BLaER1 treated with 17β-estradiol and CSF1 and Interleukin-3, amounts not matched to agents 10 nM and 100 nM (cell line): ENCODE results near the gene SPG21.

Experiments
- H3K27ac ChIP-seq, 11 experiments: shearing (Covaris generic); formaldehyde crosslinking; 2 replicates each; pipeline ENCODE4 v1.8.1; 2022
- H3K27me3 ChIP-seq, 11 experiments: shearing (Covaris generic); formaldehyde crosslinking; 2 replicates each; pipeline ENCODE4 v1.8.1; 2022
- H3K36me3 ChIP-seq, 11 experiments: shearing (Covaris generic); formaldehyde crosslinking; 2 replicates each; pipeline ENCODE4 v1.8.1; 2022
- H3K4me1 ChIP-seq, 10 experiments: shearing (Covaris generic); formaldehyde crosslinking; 2 replicates each; pipeline ENCODE4 v1.8.1; 2022
- H3K4me2 ChIP-seq, 11 experiments: shearing (Covaris generic); formaldehyde crosslinking; 2 replicates each; pipeline ENCODE4 v1.8.1; 2022
- H3K4me3 ChIP-seq, 10 experiments: shearing (Covaris generic); formaldehyde crosslinking; 2 replicates each; pipeline ENCODE4 v1.8.1; 2022
- H3K9ac ChIP-seq, 11 experiments: shearing (Covaris generic); formaldehyde crosslinking; 2 replicates each; pipeline ENCODE4 v1.8.1; 2022
- H3K9me3 ChIP-seq, 11 experiments: shearing (Covaris generic); formaldehyde crosslinking; replicated peaks in 1 of 11; 2 replicates each; pipeline ENCODE4 v1.8.1; 2022
- H4K20me1 ChIP-seq, 11 experiments: shearing (Covaris generic); formaldehyde crosslinking; 2 replicates each; pipeline ENCODE4 v1.8.1; 2022
- Cebpa-rat ChIP-seq, 11 experiments: shearing (Covaris generic); IDR thresholded peaks; 2 replicates each; pipeline ENCODE4 v1.8.1; 2022

Gene SPG21, protein sequence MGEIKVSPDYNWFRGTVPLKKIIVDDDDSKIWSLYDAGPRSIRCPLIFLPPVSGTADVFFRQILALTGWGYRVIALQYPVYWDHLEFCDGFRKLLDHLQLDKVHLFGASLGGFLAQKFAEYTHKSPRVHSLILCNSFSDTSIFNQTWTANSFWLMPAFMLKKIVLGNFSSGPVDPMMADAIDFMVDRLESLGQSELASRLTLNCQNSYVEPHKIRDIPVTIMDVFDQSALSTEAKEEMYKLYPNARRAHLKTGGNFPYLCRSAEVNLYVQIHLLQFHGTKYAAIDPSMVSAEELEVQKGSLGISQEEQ

DNA sequence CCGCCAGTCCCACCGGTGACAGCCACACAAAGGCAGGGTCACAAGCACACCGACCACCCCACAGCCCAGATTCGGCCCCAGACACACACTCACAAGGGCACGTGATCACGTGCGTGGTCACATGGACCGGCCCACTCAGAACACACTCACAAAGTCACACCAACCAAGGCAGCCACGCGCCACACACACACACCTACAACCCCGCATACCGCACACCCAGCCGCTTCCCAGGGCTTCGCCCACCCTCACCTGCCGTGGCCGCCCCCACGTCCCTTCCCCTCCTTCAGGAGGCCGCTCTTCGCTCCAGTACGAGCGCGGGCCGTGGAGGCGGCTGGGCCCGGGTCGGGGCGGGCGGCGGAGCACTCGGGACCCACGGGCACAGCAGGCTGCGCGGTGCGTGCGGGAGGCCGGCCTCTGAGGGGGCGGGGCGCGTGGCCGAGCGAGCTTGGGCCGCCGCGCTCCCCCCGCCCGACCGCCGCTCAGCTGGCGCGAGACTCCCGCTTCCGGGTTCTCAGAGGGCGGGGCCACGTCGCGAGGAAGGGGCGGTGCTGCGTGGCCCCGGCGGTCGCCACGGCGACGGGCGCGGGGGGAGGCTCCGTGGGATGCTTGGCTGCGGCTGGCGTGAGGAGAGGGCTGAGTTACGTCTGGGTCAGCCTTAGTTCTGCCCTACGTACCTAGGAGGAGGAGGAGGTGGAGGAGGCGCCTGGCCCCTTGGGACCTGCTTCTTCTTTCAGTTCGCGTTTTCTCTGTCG lies at the start of gene SPG21:
Gene SPG21, minus strand, starts transcription at position 499 of the 752 bp plus-strand sequence. CDS start 6,345 bp downstream, outside the sequence.
- peak within 1 kb of the TSS; percentile 77 to 98 (median 93) for H3K4me3 ChIP-seq
- peaks cover 0 to 16% (median 0%) of the 10 kb centered on the region in 11 experiments; a peak in 2 of 22 replicates for H4K20me1 ChIP-seq
- peak within 1 kb of the TSS; percentile 73 to 94 (median 89) for H3K4me2 ChIP-seq
- TF ChIP-seq Cebpa-rat (IDR thresholded peaks at IDR 0.05), result no peak
- H3K36me3 ChIP-seq, result peaks cover 0 to 13% (median 5%) of the 10 kb centered on the region in 11 experiments; a peak in 8 of 22 replicates
- no peaks in the 10 kb centered on the region for H3K9me3 ChIP-seq
- no peaks in the 10 kb centered on the region for H3K27me3 ChIP-seq
- peak within 1 kb of the TSS; percentile 88 to 99 (median 95) for H3K27ac ChIP-seq
- H3K4me1 ChIP-seq, result peaks cover 47 to 55% (median 53%) of the 10 kb centered on the region in 10 experiments
- H3K9ac ChIP-seq, result peak within 1 kb of the TSS; percentile 90 to 99 (median 97)

DNA sequence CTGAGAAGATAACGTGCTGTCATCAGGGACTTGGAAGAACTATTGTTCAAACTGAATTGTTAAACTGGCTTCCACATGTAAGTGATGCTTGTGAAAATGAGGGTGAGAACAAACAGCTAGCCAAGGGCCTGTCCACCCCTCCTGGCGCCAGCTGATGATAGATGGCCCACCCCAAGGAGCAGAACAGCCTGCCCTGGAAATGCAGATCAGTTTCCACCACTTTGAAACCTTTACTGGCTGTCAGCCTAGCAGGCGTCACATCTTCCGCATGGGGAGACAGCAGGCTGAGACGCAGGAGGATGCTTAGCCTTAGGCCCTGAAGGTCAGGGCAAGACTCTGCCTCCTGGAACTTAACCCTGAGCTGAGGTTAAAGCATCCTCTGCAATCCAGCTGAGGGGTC lies 49.1 kb upstream of the SPG21 start:
- TF ChIP-seq Cebpa-rat (IDR thresholded peaks at IDR 0.05), result no peak
- H3K9ac ChIP-seq, result no peak overlapping the region
- no peak overlapping the region for H3K4me2 ChIP-seq
- H3K9me3 ChIP-seq, result no peaks in the 10 kb centered on the region
- no peaks in the 10 kb centered on the region for H4K20me1 ChIP-seq
- no peaks in the 10 kb centered on the region for H3K36me3 ChIP-seq
- H3K27me3 ChIP-seq, result no peaks in the 10 kb centered on the region
- H3K27ac ChIP-seq, result no peak overlapping the region
- no peak overlapping the region for H3K4me3 ChIP-seq
- peaks cover under 1 to 22% (median 5%) of the 10 kb centered on the region in 10 experiments; a peak in 15 of 20 replicates for H3K4me1 ChIP-seq

DNA sequence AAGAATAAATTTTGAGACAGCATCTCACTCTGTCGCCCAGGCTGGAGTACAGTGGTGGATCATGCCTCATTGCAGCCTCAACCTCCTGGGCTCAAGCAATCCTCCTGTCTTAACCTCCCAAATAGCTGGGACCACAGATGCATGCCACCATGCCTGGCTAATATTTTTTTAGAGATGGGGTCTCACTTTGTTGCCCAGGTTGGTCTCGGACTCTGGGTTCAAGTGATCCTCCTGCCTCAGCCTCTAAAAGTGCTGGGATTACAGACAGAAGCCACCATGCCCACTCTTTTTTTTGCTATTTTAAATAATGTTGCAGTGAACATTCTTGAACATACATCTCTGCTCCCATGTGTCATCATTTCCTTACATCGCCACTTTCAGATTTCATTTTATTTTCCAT lies 48.7 kb upstream of the SPG21 start:
- Histone ChIP-seq H3K27ac (no peak overlapping the region), H3K36me3 (no peaks in the 10 kb centered on the region), H4K20me1 (no peaks in the 10 kb centered on the region), H3K4me2 (no peak overlapping the region), H3K9ac (no peak overlapping the region), H3K27me3 (no peaks in the 10 kb centered on the region), H3K9me3 (no peaks in the 10 kb centered on the region), H3K4me3 (no peak overlapping the region), H3K4me1 (peaks cover 5 to 22% (median 9%) of the 10 kb centered on the region in 10 experiments)
- no peak for TF ChIP-seq Cebpa-rat (IDR thresholded peaks at IDR 0.05)

DNA sequence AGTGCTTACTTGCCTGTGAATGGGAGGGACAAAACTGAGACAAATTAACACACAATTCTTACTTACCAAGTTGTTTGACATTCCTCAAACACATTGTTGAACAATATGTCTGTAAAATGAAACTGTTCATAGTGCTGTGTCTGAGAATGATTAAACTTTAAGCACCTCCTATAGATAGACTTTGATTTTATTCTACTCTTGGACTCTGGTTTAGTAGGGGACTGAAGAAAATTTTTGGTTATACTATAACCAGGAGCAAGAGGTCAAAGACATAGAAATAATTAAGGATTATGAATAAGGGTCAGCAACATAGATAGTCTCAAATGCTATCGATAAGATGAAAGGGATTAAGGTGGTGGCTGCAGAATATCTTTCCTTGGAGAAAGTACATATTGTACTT lies 47.6 kb upstream of the SPG21 start:
- H3K4me3 ChIP-seq, result no peak overlapping the region
- H3K36me3 ChIP-seq, result no peaks in the 10 kb centered on the region
- no peaks in the 10 kb centered on the region for H4K20me1 ChIP-seq
- H3K9me3 ChIP-seq, result no peaks in the 10 kb centered on the region
- no peaks in the 10 kb centered on the region for H3K27me3 ChIP-seq
- no peak overlapping the region for H3K4me2 ChIP-seq
- no peak overlapping the region for H3K9ac ChIP-seq
- peaks cover 12 to 26% (median 17%) of the 10 kb centered on the region in 10 experiments for H3K4me1 ChIP-seq
- no peak for TF ChIP-seq Cebpa-rat (IDR thresholded peaks at IDR 0.05)
- no peak overlapping the region for H3K27ac ChIP-seq

DNA sequence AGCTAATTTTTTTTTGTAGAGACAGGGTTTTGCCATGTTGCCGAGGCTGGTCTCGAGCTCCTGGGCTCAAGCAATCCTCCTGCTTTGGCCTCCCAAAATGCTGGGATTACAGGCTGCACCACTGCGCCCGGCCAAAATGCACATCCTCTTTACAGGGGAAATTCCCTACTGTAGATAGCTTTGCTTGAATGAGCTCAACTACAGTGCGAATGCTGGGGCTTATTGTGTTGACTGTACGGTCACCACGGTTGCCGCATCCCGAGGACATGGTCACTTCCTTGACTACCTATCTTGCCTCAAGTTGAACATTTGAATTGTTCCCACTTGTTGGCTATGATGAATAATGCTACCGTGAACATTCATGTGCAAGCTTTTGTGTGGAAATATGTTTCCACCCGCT lies 45.0 kb upstream of the SPG21 start:
- Histone ChIP-seq H3K9me3 (no peaks in the 10 kb centered on the region), H4K20me1 (no peaks in the 10 kb centered on the region), H3K4me2 (no peak overlapping the region), H3K9ac (no peak overlapping the region), H3K4me3 (no peak overlapping the region), H3K27ac (no peak overlapping the region), H3K4me1 (peaks cover 12 to 26% (median 18%) of the 10 kb centered on the region in 10 experiments), H3K27me3 (no peaks in the 10 kb centered on the region), H3K36me3 (no peaks in the 10 kb centered on the region)
- no peak for TF ChIP-seq Cebpa-rat (IDR thresholded peaks at IDR 0.05)

DNA sequence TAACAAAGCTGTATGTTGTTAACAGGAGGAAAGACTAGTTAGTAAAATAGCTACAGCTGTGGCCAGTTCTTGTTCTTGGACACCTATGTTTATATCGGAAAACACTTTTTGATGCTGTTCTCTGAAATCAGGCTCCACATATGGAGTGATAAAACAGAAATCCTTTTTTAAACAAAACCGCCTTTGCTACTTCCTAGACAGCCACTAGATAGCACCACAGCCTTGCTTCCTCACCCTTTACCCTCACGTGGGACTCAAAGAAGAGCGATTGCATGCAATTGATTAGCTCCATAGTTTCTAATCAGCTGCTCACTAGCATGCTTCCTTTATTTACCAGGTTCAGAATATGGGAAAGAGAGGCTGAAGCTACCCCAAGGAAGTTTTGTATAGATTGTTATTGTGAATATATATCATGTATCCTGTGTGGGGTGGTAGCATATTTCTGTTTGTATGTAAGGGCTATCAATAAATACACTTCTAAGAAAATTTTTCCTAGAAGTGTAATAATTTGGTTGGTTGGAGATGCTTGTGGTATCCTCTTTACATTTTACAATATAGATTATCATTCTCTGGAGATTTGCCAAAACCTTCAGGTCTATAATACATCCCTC lies 44.0 kb upstream of the SPG21 start:
- Histone ChIP-seq H3K27ac (0 out of 22 replicates have a peak overlapping the region, but pooled peaks of 1 of the 11 experiments have one; percentile 10), H4K20me1 (no peaks in the 10 kb centered on the region; a peak in 1 of 22 replicates), H3K4me3 (no peak overlapping the region), H3K4me1 (peaks cover 12 to 26% (median 19%) of the 10 kb centered on the region in 10 experiments), H3K9me3 (no peaks in the 10 kb centered on the region), H3K36me3 (no peaks in the 10 kb centered on the region), H3K27me3 (no peaks in the 10 kb centered on the region), H3K9ac (peak overlapping the region in 7 of 11 experiments; percentile 15 to 50 (median 42); a peak in 9 of 22 replicates), H3K4me2 (peak overlapping the region; percentile 47 to 79 (median 62))
- TF ChIP-seq Cebpa-rat (IDR thresholded peaks at IDR 0.05), result no peak

DNA sequence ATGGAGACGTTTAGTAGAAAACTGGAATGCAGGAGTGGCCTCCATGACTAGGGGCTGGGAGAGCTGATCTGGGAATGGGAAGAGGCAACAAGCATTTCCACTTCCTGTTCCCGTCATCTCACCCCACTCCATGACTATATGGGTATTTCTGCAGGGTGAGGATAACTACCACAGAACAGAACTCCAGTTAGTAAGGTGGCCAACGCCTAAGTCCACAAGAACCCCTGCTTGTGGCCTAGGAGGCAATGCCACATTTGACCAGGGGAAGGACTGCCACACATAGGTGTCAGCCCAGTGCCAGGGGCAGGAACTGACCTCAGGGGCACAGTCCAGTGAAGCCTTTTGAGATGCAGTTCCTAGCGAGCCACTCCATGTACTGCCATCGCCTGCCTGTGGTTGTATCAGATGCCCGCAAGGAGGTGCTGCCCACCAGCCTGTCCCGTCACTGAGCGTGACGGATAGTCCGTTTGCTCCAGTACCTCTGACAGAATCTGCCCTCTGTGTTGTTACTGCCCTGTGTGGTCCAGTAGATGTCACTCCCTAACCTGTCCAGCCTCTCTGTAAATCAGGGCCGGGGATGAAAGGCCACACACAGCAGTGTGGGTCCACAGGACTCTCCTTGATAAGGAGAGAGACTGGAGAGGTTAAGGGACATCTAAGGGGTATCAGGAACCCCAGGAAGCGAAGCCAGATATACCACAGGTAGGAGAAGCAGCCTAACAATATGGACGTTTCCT lies 43.3 kb upstream of the SPG21 start:
- Histone ChIP-seq H3K4me3 (no peak overlapping the region), H3K9ac (peak overlapping the region in 7 of 11 experiments; percentile 15 to 50 (median 42); a peak in 13 of 22 replicates), H3K27me3 (no peaks in the 10 kb centered on the region), H3K4me2 (peak overlapping the region; percentile 47 to 79 (median 62)), H3K36me3 (no peaks in the 10 kb centered on the region), H3K9me3 (no peaks in the 10 kb centered on the region), H3K4me1 (peaks cover 19 to 32% (median 25%) of the 10 kb centered on the region in 10 experiments), H3K27ac (peak overlapping the region in 2 of 11 experiments; percentile 10 to 45; a peak in 1 of 22 replicates), H4K20me1 (peaks cover 0 to 5% (median 0%) of the 10 kb centered on the region in 11 experiments; a peak in 8 of 22 replicates)
- no peak for TF ChIP-seq Cebpa-rat (IDR thresholded peaks at IDR 0.05)

DNA sequence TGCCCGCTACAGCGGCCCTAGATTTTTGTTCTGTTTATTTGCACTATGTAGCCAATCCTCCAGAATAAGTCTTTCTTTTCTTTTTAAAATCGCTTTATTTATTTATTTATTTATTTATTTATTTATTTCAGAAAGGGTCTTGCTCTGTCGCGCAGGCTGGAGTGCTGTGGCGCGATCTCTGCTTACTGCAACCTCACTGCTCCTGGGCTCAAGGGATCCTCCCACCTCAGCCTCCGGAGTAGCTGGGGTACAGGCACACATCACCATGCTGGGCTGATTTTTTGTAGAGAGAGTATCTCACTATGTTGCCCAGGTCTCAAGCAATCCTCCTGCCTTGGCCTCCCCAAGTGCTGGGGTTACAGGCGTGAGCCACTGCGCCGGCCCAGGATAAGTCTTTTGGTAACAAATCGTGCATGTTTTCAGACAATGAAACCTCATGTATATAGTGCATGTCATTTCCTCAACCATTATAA lies 40.1 kb upstream of the SPG21 start:
- H3K4me2 ChIP-seq, result peak overlapping the region in 7 of 11 experiments; percentile 11 to 42 (median 26); a peak in 7 of 22 replicates
- no peaks in the 10 kb centered on the region for H3K27me3 ChIP-seq
- H3K9ac ChIP-seq, result peak overlapping the region in 5 of 11 experiments; percentile 81 to 93 (median 90); a peak in 7 of 22 replicates
- H3K4me1 ChIP-seq, result peaks cover 30 to 45% (median 36%) of the 10 kb centered on the region in 10 experiments
- no peak overlapping the region; a peak in 1 of 22 replicates for H3K27ac ChIP-seq
- no peak for TF ChIP-seq Cebpa-rat (IDR thresholded peaks at IDR 0.05)
- peaks cover 17 to 24% (median 21%) of the 10 kb centered on the region in 11 experiments; a peak in 21 of 22 replicates for H3K36me3 ChIP-seq
- H3K4me3 ChIP-seq, result peak overlapping the region; percentile 83 to 99 (median 94); a peak in 19 of 20 replicates
- no peaks in the 10 kb centered on the region for H3K9me3 ChIP-seq
- peaks cover 0 to 9% (median 0%) of the 10 kb centered on the region in 11 experiments; a peak in 9 of 22 replicates for H4K20me1 ChIP-seq
